GM12874 (cell line): ENCODE measurements around the gene TTC9.
A peak's percentile ranks its signal among the peaks of the same experiment; 100 is the strongest.

Source experiments
- CTCF ChIP-seq: IDR thresholded peaks from 2 replicates; pipeline ENCODE4 v1.5.1; 2011; ENCODE audit warnings: low read depth, mild to moderate bottlenecking, control low read depth, low read length, moderate library complexity; ENCODE audit not compliant: insufficient read depth

Gene TTC9

DNA sequence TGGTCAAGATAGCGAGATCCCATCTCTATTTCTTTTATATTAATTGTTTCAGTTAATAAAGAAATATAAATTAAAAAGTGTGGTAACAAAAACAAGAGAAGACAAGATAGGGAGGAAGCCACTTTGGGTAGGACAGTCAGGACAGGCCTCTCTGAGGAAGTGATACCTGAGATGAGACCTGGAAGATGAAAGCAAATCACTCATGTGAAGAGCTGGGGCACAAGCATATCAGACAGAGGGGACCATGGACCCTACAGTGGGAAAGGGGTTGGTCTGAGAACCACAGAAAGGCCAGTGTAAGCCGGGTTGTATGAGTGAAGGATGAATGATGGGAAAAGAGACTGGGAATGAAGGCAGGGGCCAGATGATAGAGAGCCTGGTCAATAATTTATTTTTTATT lies 39.5 kb upstream of the TTC9 start:
- TF ChIP-seq CTCF = no peak

DNA sequence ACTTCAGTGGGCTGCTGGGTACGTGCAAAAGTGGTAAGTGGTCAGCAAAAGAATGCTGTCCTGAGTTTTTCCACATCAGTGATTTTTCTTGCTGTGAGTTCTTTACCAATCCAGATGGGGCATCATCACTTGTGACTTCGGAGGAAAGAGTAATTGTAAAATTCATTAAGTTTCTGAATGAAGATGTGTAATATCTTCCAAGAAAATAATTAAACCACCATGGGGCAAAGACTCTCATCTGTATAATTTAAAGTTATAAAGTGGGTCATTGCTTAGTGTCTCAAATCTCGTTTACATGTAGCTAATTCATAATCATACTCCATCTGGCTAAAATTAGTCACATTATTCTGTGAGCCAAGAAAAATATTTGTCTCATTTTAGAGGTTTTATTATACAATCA lies 30.5 kb upstream of the TTC9 start:
- TF ChIP-seq CTCF = no peak

GRCh38 chr14:70616646-70617045 lies 25.1 kb upstream of the TTC9 start:
- no peak for TF ChIP-seq CTCF

GRCh38 chr14:70618314-70618713 lies 23.4 kb upstream of the TTC9 start:
- TF ChIP-seq CTCF = no peak

DNA sequence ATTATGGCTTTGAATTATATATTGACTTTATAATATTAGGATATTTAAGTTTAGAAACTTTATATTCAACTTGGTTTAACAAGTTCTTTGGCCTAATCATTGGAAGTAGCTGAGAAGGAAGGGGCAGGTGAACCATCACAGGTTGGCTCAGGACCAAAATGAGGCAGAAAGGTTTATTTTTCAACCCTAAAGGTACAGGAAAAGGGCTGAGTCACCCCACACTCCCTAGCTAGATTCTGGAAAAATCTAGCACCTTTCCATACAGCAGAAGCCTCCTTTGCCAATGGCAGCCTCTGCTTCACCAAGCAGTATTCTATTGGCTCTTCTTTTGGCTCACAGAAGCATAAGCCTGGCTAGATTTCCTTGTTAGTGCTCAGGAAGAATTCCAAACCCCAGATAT lies 22.0 kb upstream of the TTC9 start:
- no peak for TF ChIP-seq CTCF

DNA sequence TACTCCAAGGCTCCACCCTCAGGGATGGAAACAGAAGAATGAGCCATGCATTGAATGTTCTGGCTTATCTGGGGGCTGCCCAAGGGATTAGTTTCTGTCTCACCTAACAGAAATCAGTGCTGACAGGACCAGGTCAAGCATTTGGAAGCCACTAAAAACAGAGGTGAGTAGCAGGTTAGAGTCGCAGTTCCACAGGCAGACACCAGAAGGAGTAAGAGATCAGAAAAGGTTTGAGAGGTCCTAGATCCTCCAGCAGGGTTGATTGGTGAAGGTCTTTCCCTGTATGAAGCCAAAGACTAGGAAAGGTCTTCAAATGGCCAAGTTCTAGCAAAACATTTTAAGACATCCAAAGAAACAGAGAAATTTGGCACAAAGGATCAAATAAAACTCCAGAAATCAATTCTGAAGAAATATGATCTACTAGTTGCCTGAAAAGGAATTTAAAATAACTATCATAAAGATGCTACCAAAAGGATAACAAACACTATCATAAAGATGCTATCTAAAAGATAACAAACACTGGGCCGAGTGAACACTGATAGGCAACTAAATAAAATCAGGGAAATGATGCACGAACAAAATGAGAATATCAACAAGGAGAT lies 19.5 kb upstream of the TTC9 start:
- TF ChIP-seq CTCF = peak; percentile 81

DNA sequence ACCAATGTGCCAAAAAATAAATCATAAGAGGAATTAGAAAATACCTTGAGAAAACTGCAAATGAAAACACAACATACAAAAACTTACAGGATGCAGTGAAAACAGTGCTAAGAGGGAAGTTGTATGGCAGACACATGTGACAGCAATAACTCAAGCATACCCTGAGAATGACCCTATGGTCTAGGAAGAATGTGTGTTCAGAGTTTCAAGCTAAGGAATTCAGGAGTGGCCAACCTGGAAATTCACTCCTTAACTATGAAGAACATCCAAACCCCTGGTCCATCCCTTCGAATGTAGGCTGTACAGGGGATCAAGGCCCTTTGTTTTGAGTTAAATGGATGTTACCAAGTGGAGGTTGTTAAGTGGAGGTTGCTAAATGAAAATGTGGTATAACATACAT lies 16.7 kb upstream of the TTC9 start:
- no peak for TF ChIP-seq CTCF
